GM12801 (cell line): ENCODE data around the gene C19orf53.

Experiments used
- TF ChIP-seq, protein P1 (sequence below): IDR thresholded peaks from one replicate; pipeline ENCODE4 v1.5.1; 2011; ENCODE audit warnings: control low read depth; ENCODE audit not compliant: insufficient read length; ENCODE audit errors: extremely low read depth

C19orf53 gene

DNA sequence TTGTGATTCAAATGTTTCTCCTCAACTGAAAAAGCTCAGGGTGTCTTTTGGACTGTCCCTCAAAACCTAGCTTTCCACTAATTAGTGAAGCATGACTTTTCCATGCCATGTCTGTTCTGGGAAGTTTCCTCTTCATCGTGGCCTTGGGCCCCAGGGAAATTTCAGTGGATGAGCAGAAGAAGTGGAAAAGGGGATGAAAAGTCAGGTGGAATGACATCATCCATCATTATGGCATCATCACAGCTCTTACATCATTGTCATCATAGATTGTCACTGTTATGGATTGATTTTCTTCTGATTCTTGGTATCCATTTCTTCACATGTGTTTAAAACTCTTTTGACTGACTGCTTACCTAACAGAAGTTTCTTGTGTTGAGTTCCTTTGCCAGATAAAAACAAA, 36.2 kb upstream of the C19orf53 start:
- TF ChIP-seq, protein P1, sequence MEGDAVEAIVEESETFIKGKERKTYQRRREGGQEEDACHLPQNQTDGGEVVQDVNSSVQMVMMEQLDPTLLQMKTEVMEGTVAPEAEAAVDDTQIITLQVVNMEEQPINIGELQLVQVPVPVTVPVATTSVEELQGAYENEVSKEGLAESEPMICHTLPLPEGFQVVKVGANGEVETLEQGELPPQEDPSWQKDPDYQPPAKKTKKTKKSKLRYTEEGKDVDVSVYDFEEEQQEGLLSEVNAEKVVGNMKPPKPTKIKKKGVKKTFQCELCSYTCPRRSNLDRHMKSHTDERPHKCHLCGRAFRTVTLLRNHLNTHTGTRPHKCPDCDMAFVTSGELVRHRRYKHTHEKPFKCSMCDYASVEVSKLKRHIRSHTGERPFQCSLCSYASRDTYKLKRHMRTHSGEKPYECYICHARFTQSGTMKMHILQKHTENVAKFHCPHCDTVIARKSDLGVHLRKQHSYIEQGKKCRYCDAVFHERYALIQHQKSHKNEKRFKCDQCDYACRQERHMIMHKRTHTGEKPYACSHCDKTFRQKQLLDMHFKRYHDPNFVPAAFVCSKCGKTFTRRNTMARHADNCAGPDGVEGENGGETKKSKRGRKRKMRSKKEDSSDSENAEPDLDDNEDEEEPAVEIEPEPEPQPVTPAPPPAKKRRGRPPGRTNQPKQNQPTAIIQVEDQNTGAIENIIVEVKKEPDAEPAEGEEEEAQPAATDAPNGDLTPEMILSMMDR = no peak

DNA sequence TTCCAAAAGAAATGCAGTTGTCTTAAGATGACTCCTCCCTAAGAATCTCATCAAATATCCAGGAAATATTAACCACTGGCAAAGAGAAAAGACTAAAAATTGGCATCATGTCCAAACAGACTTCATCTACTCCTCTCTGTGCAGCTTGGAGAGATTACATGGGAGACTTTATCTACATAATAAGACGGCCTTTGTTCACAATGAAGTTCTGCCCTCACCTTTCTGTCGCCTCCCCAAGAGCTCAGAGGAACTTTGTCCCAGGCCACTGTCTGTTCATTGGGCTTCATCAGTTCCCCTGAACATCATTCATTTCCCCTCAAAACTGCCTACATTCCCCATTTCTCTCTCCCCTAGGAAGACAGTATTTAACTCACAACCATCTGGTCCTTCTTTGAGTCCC, 32.4 kb upstream of the C19orf53 start:
- TF ChIP-seq, protein P1 = no peak

DNA sequence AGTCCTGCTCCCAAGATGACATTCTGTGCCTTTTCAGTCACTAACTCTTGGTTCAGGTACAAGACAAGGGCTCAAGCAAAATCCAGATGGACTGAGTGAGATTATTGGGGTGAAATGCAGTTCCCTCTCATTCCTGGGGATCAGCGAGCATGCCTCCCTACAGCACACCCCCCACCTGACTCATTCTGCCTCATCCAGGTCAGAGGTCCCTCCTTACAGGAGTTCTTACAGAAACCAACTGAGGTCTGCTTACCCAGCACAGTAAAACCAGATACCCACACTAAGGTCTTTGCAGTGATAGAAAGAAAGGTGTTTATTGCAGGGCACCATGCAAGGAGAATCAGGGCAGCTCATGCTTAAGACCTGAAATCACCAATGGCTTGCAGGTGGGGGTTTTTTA, 31.5 kb upstream of the C19orf53 start:
- TF ChIP-seq, protein P1 = no peak

DNA sequence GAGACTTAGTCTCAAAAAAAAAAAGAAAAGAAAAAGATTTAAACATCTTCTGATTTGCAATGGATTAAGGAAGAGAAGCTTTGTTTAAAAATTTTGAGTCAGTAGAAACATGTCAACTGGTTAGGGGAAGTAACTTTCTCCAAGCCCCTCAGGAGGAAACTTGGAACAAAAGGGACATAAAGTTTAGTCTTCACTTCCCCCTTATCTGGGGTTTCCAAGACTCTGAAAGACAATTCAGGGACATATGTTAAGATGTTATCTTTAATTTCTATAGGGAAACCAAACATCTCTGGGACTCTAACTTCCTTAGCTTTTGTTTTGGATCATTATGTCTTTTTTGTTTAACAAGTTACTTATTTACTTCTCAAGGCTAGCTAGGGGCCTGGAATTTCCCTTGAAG, 30.1 kb upstream of the C19orf53 start:
- TF ChIP-seq, protein P1 = no peak

DNA sequence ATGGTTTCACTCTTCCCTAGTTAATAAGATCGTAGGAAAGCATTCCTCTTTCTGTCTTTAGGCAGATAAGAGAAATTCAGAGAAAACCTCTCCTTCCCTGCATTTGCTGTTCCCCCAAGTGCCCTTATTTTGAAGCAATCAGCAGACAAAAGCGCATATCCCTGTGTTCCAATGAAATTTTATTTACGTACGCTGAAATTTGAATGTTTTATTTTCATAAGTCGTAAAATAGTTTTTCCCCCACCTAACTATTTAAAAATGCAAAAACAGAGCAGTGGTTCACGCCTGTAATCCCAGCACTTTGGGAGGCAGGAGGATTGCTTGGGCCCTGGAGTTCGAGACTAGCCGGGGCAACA, 27.2 kb upstream of the C19orf53 start:
- TF ChIP-seq, protein P1 = no peak

DNA sequence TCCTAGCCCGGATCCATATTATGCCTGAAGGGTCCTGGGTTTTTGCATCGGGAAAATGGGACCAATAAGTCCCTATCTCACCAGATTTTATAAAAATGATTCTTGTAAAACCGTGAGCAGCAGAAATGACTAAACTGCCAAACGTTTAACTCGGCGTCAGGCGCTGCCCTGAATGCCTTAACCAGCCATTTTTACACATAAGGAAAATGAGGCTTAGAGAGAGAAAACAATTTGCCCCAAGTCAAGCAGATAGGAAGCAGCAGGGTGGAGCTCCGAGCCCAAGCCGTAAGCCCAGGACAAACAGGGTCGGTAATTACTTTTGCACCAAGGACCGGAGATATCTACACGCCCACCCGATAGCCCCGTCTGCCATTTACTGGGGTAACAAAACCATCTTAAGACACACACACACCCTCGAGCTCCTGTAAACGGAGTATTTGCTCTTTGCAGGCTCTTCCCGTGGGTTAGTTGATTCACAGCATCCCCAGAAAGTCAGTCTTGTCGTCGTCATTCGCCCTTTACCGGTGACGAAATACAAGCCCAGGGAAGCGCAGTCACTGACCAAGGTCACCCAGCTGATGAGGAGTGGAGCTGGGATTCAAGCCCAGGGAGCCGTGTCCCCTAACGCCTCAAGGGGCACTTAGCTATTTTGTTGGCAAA, 26.0 kb upstream of the C19orf53 start:
- TF ChIP-seq, protein P1 = no peak

DNA sequence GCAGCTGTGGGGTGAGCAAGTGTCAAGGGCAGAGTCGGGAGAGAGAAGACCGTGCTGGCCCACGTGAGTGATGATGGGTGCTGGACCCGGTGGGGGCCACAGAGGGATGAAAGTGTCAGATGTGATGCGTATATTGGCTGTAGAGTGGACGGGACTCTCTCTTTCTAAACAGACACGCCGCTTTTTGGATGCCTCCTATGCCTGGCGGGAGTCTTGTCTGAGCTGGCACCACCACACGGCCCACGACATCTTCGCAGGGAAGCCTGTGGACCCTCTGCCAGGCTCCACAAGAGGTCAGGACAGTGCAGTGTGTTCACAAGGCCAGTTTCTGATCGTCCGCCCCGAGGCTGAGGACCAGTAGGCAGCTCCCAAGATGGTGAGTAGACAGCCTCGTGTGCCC, 22.8 kb upstream of the C19orf53 start:
- TF ChIP-seq, protein P1 = no peak
